HUES64 (cell line): Measurements from ENCODE around the gene CTXND1.

Experiments
- H3K27ac ChIP-seq: 2 replicates; pipeline ENCODE4 v1.7.0; 2013; ENCODE audit warnings: low read depth, low read length, inconsistent platforms
- H3K27me3 ChIP-seq: 2 replicates; pipeline ENCODE4 v1.6.1; 2013; ENCODE audit warnings: mild to moderate bottlenecking, low read length; ENCODE audit not compliant: insufficient read depth
- H3K36me3 ChIP-seq: 2 replicates; pipeline ENCODE4 v1.6.1; 2013; ENCODE audit warnings: mild to moderate bottlenecking, low read length; ENCODE audit not compliant: insufficient read depth
- H3K4me1 ChIP-seq: 2 replicates; pipeline ENCODE4 v1.6.1; 2013; ENCODE audit warnings: mild to moderate bottlenecking, low read length, moderate library complexity; ENCODE audit not compliant: insufficient read depth
- H3K4me3 ChIP-seq: 2 replicates; pipeline ENCODE4 v1.5.1; 2013; ENCODE audit warnings: mild to moderate bottlenecking, low read length, moderate library complexity
- H3K9ac ChIP-seq: 2 replicates; pipeline ENCODE4 v1.6.1; 2013; ENCODE audit warnings: mild to moderate bottlenecking, low read depth, low read length
- H3K9me3 ChIP-seq: 2 replicates; pipeline ENCODE4 v1.6.1; 2013; ENCODE audit warnings: low read depth, low read length; ENCODE audit not compliant: insufficient read depth
- WGBS: fragments of 150-250, 120-280 bp; methylation state at CpG from one replicate; pipeline ENCODE4 v1.1.7; 2013; ENCODE audit warnings: missing lambda C conversion rate; 5-methylcytosine and 5-hydroxymethylcytosine counted together

Gene CTXND1

DNA sequence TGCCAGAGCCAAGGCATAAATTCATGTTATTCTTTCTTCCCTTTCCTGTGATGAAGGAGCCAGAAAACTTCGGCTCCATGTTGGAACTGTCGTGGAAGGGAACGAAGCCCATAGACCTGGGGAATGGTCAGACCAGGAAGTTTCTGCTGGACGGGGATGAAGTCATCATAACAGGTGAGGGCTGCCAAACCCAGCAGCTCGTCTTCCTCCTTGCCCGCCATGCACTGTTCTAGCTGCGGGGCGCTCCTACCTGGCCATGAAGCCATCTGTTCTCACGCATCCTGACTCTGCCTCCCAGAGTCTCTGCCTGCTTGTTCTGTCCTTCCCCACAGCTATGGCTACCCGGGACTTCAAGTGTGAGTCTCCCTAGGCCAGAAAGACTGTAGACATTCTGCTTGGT is 71.0 kb downstream of the CTXND1 start:
- Histone ChIP-seq H3K9ac (no peak overlapping the region), H3K4me1 (no peaks in the 10 kb centered on the region), H3K27ac (no peak overlapping the region), H3K27me3 (no peaks in the 10 kb centered on the region), H3K4me3 (no peak overlapping the region), H3K36me3 (peaks cover 6% of the 10 kb centered on the region; the same call in 1 of the 2 replicates), H3K9me3 (no peaks in the 10 kb centered on the region)
- 92% methylated on average over 10 of the region's 10 CpGs for WGBS

DNA sequence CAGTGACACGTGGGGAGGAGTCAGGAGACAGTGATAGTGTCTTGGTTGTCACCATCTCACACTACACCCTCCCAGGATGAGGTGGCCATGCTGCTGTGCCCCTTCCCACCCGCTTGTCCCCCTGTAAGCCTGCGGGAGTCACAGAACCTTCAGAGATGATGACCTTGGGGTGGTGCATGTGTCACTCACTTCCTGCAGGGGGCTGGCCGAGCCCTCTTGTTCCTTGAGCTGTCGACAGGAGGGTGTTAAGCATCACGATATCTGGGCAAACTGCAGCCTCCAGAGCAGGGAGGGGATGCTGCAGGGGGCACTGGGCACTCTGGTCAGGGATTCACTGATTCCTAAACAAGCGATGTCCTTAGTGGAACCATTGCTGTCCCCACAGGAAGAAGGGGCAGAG is 71.5 kb downstream of the CTXND1 start:
- H3K4me3 ChIP-seq = no peak overlapping the region
- 0 out of 2 replicates have a peak, but pooled peaks cover 5% of the 10 kb centered on the region for H3K36me3 ChIP-seq
- 86% methylated on average over 7 of the region's 7 CpGs for WGBS
- no peak overlapping the region for H3K27ac ChIP-seq
- H3K4me1 ChIP-seq = no peaks in the 10 kb centered on the region
- H3K9ac ChIP-seq = no peak overlapping the region
- H3K27me3 ChIP-seq = no peaks in the 10 kb centered on the region
- H3K9me3 ChIP-seq = no peaks in the 10 kb centered on the region

- H3K4me1 ChIP-seq = no peaks in the 10 kb centered on the region
- no peak overlapping the region for H3K4me3 ChIP-seq
- WGBS = 87% methylated on average over 16 of the region's 16 CpGs
- H3K27me3 ChIP-seq = no peaks in the 10 kb centered on the region
- H3K9ac ChIP-seq = no peak overlapping the region
- no peaks in the 10 kb centered on the region for H3K9me3 ChIP-seq
- no peak overlapping the region for H3K27ac ChIP-seq
- H3K36me3 ChIP-seq = 0 out of 2 replicates have a peak, but pooled peaks cover 5% of the 10 kb centered on the region
Observed at GRCh38 chr15:80179935-80180334, 72.1 kb downstream of the CTXND1 start.

- H3K27ac ChIP-seq = no peak overlapping the region
- H3K4me3 ChIP-seq = no peak overlapping the region
- no peaks in the 10 kb centered on the region for H3K9me3 ChIP-seq
- 91% methylated on average over 17 of the region's 17 CpGs for WGBS
- H3K27me3 ChIP-seq = no peaks in the 10 kb centered on the region
- 0 out of 2 replicates have a peak, but pooled peaks cover 5% of the 10 kb centered on the region for H3K36me3 ChIP-seq
- no peaks in the 10 kb centered on the region for H3K4me1 ChIP-seq
- H3K9ac ChIP-seq = no peak overlapping the region
Observed at GRCh38 chr15:80179025-80179759, 72.8 kb downstream of the CTXND1 start.

GRCh38 chr15:80177156-80177555 is 74.9 kb downstream of the CTXND1 start:
- no peak overlapping the region for H3K4me3 ChIP-seq
- no peaks in the 10 kb centered on the region for H3K9me3 ChIP-seq
- no peak overlapping the region for H3K9ac ChIP-seq
- H3K27ac ChIP-seq = no peak overlapping the region
- 0 out of 2 replicates have a peak, but pooled peaks cover 4% of the 10 kb centered on the region for H3K36me3 ChIP-seq
- 95% methylated on average over 2 of the region's 2 CpGs for WGBS
- no peaks in the 10 kb centered on the region for H3K27me3 ChIP-seq
- H3K4me1 ChIP-seq = no peaks in the 10 kb centered on the region

DNA sequence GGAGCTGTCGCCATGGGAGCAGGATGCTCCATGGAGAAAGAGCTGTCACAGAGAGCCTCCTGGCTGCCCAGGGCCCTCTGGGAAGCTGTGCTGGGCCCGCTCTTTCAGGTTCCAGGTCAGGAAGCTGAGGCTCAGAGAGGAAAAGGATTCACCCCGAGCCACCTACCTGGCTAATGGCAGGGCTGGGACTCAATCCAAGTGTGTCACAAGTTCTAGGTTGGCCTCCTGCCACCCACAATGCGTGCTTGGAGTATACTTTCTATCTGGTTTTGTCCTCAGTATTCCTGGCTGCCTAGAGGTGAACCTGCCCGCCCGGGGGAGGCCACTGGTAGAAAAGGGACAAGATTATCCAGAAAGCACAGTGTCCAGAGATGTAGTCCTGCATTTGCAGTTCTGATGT is 75.6 kb downstream of the CTXND1 start:
- H3K4me1 ChIP-seq = no peaks in the 10 kb centered on the region
- 86% methylated on average over 6 of the region's 6 CpGs for WGBS
- no peak overlapping the region for H3K9ac ChIP-seq
- H3K27me3 ChIP-seq = no peaks in the 10 kb centered on the region
- no peaks in the 10 kb centered on the region for H3K36me3 ChIP-seq
- no peaks in the 10 kb centered on the region for H3K9me3 ChIP-seq
- no peak overlapping the region for H3K4me3 ChIP-seq
- no peak overlapping the region for H3K27ac ChIP-seq

GRCh38 chr15:80175436-80175835 is 76.6 kb downstream of the CTXND1 start:
- Histone ChIP-seq H3K36me3 (no peaks in the 10 kb centered on the region), H3K9ac (no peak overlapping the region), H3K9me3 (no peaks in the 10 kb centered on the region), H3K4me1 (no peaks in the 10 kb centered on the region), H3K27ac (no peak overlapping the region), H3K4me3 (no peak overlapping the region), H3K27me3 (no peaks in the 10 kb centered on the region)
- 94% methylated on average over 9 of the region's 9 CpGs for WGBS

GRCh38 chr15:80174017-80174746 is 77.8 kb downstream of the CTXND1 start:
- no peaks in the 10 kb centered on the region for H3K36me3 ChIP-seq
- no peaks in the 10 kb centered on the region for H3K27me3 ChIP-seq

GRCh38 chr15:80173022-80173759 is 78.8 kb downstream of the CTXND1 start:
- no peak overlapping the region for H3K27ac ChIP-seq
- H3K4me1 ChIP-seq = no peaks in the 10 kb centered on the region
- H3K4me3 ChIP-seq = no peak overlapping the region
- H3K9me3 ChIP-seq = no peaks in the 10 kb centered on the region
- H3K36me3 ChIP-seq = peaks cover 4% of the 10 kb centered on the region; the same call in 1 of the 2 replicates
- 71% methylated on average over 10 of the region's 10 CpGs for WGBS
- H3K9ac ChIP-seq = no peak overlapping the region
- no peaks in the 10 kb centered on the region for H3K27me3 ChIP-seq

More at GRCh38 chr15:80174017-80174746, 77.8 kb downstream of the CTXND1 start:
- no peaks in the 10 kb centered on the region for H3K9me3 ChIP-seq
- WGBS = 92% methylated on average over 11 of the region's 11 CpGs
- no peak overlapping the region for H3K27ac ChIP-seq
- no peak overlapping the region for H3K9ac ChIP-seq
- no peak overlapping the region for H3K4me3 ChIP-seq
- no peaks in the 10 kb centered on the region for H3K4me1 ChIP-seq

DNA sequence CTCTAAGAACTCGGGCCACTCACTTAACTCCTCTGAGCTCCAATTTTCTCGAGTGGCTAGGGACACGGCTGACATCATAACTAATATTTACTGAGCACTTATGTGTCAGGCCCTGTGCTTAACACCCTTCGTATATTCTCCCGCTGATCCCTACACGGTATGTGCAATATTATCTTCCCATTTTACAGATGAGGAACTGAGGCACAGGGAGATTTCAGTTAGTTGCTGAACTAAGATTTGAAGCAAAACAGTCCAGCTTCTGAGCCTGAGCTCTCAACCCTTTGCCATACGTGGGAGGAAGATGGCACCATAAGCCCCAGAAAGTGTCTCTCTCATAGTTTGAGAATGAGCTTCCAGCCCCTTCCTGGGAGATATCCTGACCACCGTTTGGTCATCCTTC is 79.6 kb downstream of the CTXND1 start:
- Histone ChIP-seq H3K4me3 (no peak overlapping the region), H3K27ac (no peak overlapping the region), H3K9ac (no peak overlapping the region), H3K9me3 (no peaks in the 10 kb centered on the region), H3K4me1 (no peaks in the 10 kb centered on the region), H3K27me3 (no peaks in the 10 kb centered on the region), H3K36me3 (peaks cover 4% of the 10 kb centered on the region; the same call in 1 of the 2 replicates)
- 81% methylated on average over 8 of the region's 8 CpGs for WGBS

- Histone ChIP-seq H3K27me3 (no peaks in the 10 kb centered on the region), H3K4me3 (no peak overlapping the region), H3K4me1 (no peaks in the 10 kb centered on the region), H3K36me3 (peaks cover 4% of the 10 kb centered on the region; the same call in 1 of the 2 replicates), H3K27ac (no peak overlapping the region), H3K9ac (no peak overlapping the region), H3K9me3 (no peaks in the 10 kb centered on the region)
- 89% methylated on average over 4 of the region's 4 CpGs for WGBS
Observed at GRCh38 chr15:80171787-80172186, 80.2 kb downstream of the CTXND1 start.
